CD4-positive, alpha-beta T cell treated with Interleukin-2 at 100 ng/mL for 4 hours (primary cell): ENCODE data around the gene PEX12.
"Not testable (repeated sequence)": the region's sequence is repeated elsewhere in the genome, so short reads cannot be mapped to it uniquely, and the experiment has no call there.

Experiments
- DNase-seq: peaks from one replicate; pipeline ENCODE4 v3.0.0-alpha.2; 2020; ENCODE audit warnings: low spot score

Gene PEX12

DNA sequence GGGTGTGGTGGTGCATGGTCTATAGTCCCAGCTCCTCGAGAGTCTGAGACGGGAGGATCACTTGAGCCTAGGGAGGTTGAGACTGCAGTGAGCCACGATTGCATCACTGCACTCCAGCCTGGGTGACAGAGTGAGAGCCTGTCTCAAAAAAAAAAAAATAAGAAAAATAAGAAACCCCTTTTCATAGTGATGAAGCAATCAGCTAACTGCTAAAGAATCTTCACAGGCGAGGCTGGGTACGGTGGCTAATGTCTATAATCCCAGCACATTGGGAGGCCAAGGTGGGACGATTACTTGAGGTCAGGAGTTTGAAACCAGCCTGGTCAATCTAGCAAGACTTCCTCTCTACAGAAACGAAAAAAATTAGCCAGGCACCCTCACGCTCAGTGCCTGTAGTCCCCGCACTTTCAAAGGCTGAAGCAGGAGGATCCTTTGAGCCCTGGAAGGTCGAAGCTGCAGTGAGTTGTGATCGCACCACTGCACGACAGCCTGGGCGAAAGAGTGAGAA is 41.7 kb downstream of the PEX12 start:
- peak; percentile 48 for DNase-seq

DNA sequence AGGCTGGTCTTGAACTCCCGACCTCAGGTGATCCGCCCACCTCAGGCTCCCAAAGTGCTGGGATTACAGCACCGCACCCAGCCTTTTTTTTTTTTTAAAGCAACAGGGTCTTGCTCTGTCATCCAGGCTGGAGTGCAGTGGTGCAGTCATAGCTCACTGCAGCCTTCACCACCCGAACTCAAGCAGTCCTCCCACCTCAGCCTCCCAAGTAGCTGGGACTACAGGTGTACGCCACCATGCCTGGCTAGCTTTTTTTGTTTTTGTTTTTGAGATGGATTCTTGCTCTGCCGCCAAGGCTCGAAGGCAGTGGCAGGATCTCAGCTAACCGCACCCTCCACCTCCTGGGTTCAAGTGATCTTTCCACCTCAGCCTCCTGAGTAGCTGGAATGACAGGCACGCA is 43.0 kb downstream of the PEX12 start:
- DNase-seq = not testable (repeated sequence)

DNA sequence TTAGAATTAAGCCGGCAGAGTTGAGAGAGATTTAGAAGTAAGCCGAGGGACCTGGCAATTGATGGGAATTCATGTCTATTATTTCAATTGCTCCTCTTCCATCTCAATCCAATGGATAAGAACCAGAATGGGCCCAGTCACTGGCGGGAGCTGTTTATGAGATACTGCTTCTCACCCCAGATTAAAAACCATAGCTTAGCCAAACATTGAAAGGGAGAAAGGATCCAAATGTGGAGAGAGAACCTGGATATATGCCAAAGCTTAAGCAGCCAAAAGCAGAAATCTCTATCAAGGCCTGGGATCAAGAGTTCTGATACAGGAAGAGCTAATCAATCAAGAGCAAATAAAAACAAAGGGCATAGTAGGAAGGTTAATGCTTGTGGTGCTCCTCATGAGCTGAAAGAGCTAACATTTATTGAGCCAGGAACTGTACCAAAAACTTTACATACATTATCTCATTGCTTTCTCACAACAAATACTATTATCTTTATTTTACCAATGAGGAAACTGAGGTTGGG is 43.7 kb downstream of the PEX12 start:
- DNase-seq = no peak

DNA sequence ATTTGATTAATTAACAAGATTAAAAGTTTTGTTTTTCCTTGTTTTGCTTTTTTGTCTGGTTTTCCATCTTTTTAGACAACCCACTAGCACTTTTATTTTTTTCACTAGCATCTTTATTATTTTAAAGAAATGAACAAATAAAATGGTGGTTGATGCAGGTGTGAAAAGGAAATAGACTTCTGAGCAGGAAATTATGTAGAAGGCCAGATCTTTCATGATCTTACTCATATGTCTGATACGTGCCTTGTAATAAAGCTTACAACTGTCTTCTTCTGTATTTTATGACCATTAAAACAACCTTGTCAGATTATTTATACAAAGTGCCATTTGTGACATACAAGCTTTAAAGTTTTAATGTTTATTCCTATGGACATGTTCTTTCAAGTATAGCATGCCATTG is 47.2 kb downstream of the PEX12 start:
- DNase-seq = peak; percentile 50

DNA sequence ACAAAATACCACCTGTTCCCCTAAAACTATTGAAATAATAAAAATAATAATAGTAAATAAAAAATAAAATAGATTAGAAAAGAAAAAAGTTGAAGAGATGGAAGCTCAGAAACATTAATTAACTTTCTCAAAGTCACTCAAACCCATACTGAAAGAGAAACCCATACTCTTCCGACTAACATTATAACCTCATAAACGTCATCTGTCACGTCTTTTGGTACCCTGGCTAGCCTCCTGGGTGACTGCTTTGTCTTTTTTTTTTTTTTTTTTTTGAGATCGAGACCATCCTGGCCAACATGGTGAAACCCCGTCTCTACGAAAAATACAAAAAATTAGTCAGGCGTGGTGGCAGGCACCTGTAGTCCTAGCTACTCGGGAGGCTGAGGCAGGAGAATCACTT is 48.5 kb downstream of the PEX12 start:
- DNase-seq = no peak

DNA sequence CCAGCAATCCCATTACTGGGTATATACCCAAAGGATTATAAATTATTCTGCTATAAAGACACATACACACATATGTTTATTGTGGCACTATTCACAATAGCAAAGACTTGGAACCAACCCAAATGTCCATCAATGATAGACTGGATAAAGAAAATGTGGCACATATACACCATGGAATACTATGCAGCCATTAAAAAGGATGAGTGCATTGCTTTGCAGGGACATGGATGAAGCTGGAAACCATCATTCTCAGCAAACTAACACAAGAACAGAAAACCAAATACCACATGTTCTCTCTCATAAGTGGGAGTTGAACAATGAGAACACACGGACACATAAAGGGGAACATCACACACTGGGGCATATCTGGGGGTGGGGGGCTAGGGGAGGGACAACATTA is 49.0 kb downstream of the PEX12 start:
- not testable (repeated sequence) for DNase-seq
